ENCODE measurements around the gene SNORC.

Gene SNORC

DNA sequence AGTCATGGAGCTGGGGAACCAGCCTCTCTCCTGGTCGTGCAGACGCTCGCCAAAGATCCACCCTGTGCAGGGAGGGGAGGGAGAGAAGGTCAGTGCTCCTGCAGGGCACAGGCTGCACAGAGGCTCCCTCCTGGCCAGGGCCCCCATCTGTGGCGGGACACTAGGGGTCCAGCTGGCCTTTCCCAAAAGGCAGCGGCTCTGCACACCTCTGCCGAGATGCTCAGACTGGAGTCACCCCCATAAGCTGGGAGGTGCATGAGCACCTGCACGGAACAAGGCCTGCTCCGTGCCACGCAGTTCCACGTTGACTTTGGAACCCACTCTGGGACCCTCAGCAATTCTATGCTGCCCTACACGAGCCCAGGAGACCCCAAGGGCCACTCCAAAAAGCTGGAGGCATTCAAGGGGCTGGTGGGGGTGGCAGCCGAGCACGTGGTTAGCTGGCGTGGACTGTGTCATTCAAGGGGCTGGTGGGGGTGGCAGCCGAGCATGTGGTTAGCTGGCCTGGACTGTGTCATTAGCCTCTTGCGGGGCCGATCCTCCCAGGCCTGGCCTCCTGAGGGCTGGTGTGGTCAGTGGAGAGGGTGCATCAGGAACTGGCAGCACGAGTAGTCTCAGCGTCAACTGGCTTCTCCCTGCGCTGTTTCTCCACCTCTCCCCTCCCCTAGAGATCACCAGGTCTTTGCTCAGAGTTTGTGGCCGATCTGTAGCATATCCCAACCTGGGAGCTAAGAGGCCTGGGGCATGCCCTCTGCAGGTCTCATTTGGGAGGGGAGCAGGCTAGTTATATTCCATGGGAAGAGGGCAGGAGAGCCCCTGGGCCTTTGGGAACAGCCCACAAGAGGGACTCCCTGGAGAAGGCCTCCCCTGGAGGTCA lies 9.8 kb downstream of the SNORC start:
- TF ChIP-seq, protein P1, sequence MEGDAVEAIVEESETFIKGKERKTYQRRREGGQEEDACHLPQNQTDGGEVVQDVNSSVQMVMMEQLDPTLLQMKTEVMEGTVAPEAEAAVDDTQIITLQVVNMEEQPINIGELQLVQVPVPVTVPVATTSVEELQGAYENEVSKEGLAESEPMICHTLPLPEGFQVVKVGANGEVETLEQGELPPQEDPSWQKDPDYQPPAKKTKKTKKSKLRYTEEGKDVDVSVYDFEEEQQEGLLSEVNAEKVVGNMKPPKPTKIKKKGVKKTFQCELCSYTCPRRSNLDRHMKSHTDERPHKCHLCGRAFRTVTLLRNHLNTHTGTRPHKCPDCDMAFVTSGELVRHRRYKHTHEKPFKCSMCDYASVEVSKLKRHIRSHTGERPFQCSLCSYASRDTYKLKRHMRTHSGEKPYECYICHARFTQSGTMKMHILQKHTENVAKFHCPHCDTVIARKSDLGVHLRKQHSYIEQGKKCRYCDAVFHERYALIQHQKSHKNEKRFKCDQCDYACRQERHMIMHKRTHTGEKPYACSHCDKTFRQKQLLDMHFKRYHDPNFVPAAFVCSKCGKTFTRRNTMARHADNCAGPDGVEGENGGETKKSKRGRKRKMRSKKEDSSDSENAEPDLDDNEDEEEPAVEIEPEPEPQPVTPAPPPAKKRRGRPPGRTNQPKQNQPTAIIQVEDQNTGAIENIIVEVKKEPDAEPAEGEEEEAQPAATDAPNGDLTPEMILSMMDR (IDR thresholded peaks at IDR 0.05; ENCODE audit: extremely low read depth, insufficient read depth, missing control alignments): no peak
- in situ Hi-C loops (cut with MboI; ENCODE audit: low pct_unique_long_range_greater_than_20kb, low sequenced_read_pairs, unreplicated experiment): no loop called here
- no peak for DNase-seq (ENCODE audit: low spot score)

DNA sequence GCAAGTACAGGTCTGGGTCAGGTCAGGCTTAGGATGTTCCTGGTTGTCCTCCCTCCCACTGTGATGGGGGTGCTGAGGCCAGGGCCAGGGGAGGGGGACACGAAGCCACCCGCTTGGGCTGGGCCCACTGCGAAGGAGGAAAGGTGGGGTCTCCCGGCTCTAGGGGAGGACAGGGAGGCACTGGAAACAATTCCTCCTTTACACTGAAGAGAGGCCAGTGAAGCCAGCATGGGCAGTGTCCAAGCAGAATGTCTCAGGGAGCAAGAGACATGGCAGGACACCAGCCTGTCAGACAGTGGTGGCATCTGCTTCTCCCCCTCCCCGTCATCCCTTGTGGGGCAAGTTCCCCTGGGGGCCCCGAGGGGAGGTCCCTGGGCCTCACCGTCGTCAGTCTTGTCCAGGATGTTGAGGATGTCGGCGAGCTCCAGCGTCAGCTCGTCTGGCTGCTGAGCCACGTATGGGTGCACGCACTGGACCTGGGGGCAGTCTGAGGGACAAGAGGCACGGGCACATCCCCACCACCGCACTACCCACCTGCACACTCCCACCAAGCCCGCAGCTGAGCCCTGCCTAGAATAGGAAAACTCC lies 10.8 kb downstream of the SNORC start:
- in situ Hi-C loops (cut with MboI; ENCODE audit: low pct_unique_long_range_greater_than_20kb, low sequenced_read_pairs, unreplicated experiment): no loop called here
- DNase-seq (ENCODE audit: low spot score): no peak
- TF ChIP-seq, protein P1 (IDR thresholded peaks at IDR 0.05; ENCODE audit: extremely low read depth, insufficient read depth, missing control alignments): no peak

DNA sequence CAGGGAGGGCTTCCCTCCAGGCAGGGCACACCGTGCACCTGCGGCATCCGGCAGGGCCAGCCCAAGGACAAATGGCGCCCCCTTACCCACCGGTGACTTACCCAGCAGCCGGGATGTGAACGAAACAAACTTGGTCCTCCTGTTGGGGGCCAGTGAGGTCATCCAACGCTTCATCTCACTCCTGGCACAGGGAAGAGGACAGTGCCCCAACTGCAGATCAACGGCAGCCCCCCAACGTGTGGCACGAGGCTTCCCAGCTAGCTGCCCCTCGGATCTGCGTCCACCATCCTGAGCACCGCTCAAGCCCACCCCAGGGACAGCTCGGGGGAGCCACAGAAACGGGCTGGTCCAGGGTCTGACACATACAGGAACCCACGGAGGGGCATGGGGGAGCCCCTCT lies 12.0 kb downstream of the SNORC start:
- TF ChIP-seq, protein P1 (IDR thresholded peaks at IDR 0.05; ENCODE audit: extremely low read depth, insufficient read depth, missing control alignments): no peak
- DNase-seq (ENCODE audit: low spot score): no peak
- in situ Hi-C loops (cut with MboI; ENCODE audit: low pct_unique_long_range_greater_than_20kb, low sequenced_read_pairs, unreplicated experiment): no loop called here

DNA sequence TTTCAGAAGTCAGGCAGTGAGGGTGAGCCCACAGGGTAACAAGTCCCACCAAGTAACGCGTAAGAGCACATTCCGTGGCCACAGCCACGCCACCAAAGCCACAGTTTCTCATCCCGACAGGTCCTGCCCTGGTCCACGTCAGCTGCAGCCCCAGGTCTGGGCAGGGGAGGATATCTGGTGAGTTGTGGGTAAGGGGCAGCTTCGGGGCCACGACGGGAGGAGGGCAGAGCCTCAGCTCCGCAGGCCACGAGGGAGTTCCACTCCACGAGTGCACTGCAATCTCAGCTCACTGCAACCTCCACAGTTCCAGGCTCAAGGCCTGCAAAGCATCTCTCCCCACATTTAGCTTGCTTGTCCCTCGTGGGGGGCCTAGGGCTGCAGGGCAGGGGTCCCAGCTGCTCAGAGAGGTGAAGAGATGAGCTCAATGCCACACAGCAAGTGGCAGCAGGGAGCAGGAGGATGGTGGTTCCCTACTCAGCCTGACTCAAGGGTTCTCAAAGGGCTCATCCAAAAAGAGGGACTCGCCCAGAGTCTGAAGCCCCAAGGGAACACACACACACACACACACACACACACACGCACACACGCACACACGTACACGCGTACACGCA lies 12.5 kb downstream of the SNORC start:
- in situ Hi-C loops (cut with MboI; ENCODE audit: low pct_unique_long_range_greater_than_20kb, low sequenced_read_pairs, unreplicated experiment): no loop called here
- DNase-seq (ENCODE audit: low spot score): no peak
- TF ChIP-seq, protein P1 (IDR thresholded peaks at IDR 0.05; ENCODE audit: extremely low read depth, insufficient read depth, missing control alignments): no peak

DNA sequence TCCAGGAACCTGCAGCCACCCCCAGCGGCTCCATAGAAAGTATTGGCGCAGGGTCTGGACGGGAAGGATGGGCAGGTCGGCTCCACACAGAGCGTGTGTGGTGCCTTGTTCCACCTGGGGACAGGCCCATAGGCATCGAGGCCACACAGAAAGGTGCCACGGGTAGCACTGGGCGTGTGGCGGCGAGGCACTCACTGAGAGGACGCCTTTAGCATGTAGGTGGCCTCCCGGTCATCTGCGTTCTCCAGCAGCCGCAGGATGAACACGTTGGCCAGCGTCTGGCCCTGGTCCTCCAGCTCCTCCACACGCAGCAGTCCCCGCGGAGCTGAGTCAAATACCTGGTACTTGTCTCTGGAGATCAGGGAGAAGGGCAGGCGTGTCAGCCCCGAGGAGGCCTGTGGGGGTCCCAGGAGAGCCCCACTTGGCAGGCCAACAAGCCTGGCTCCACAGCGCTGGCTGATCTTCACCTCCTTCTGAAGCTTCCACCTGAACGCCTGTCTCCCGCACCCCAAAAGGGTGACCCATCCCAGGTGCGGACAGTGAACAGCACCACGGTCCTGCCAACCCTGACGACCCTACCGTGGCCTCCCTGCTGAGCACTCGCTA lies 13.2 kb downstream of the SNORC start:
- TF ChIP-seq, protein P1 (IDR thresholded peaks at IDR 0.05; ENCODE audit: extremely low read depth, insufficient read depth, missing control alignments): no peak
- in situ Hi-C loops (cut with MboI; ENCODE audit: low pct_unique_long_range_greater_than_20kb, low sequenced_read_pairs, unreplicated experiment): no loop called here
- no peak for DNase-seq (ENCODE audit: low spot score)

DNA sequence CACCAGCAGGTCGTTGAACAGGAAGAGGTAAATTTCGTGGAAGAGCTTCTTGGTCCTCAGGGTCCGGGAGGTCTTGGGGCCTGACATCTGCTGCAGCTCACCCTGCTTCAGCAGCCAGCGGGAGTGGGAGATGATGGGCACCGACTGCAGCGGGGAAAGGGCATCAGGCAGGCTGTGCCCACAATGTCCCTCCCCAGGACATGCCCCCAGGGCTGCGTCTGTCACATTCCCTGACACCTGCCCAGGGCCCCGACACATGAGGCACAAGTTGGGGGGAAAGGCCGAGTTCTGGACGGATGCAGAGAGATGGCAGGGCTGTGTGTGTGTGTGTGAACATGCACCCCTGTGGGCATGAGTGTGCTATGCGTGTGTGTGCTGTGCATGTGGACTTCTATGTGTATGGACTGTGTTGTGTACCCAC lies 13.9 kb downstream of the SNORC start:
- TF ChIP-seq, protein P1 (IDR thresholded peaks at IDR 0.05; ENCODE audit: extremely low read depth, insufficient read depth, missing control alignments): no peak
- in situ Hi-C loops (cut with MboI; ENCODE audit: low pct_unique_long_range_greater_than_20kb, low sequenced_read_pairs, unreplicated experiment): no loop called here

More for the DNA sequence above, 13.9 kb downstream of the SNORC start:
- DNase-seq (ENCODE audit: low spot score): no peak
